ENCODE measurements around the gene TEX2.

DNA sequence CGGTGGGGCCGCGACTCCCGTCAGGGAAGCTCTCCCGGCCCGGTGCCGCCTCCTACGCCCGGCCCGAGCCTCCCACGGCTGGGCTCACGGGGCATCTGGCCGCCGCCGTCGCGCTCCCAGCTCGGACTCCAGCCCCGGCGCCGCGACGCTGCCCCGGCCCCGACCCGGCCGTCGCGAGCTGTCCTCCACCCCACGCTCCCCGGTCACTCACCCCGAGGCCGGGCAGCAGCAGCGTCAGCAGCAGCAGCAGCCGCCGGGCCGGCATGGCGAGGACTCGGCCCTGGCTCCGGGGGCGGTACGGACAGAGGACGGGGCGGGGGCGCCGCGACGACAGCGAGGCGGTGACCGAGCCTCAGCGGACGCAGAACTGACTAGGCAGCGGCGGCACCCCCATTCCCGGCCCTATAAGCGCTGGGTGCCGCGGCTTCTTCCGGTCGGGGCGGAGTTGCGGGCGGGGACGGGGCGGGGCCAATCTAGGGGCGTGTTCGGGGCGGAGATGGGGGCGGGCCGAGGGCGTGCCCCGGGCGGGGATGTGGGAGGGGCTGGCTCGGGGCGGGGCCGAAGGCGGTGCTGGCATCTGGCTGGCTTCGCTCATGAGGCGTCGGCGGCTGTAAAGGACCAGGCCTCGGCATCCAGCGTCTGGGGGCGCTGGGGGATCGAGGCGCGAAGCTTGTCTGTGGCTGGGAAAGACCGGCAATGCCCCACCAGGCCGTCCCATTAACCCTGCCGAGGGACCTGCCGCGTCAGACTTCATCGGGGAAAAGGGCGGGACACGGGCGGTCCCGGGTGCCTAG is 133.1 kb downstream of the TEX2 start, which contains the start of gene ERN1:
- TF ChIP-seq, protein P1, sequence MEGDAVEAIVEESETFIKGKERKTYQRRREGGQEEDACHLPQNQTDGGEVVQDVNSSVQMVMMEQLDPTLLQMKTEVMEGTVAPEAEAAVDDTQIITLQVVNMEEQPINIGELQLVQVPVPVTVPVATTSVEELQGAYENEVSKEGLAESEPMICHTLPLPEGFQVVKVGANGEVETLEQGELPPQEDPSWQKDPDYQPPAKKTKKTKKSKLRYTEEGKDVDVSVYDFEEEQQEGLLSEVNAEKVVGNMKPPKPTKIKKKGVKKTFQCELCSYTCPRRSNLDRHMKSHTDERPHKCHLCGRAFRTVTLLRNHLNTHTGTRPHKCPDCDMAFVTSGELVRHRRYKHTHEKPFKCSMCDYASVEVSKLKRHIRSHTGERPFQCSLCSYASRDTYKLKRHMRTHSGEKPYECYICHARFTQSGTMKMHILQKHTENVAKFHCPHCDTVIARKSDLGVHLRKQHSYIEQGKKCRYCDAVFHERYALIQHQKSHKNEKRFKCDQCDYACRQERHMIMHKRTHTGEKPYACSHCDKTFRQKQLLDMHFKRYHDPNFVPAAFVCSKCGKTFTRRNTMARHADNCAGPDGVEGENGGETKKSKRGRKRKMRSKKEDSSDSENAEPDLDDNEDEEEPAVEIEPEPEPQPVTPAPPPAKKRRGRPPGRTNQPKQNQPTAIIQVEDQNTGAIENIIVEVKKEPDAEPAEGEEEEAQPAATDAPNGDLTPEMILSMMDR (IDR thresholded peaks at IDR 0.05) = no peak
- no peak for TF ChIP-seq POLR2A (IDR thresholded peaks at IDR 0.05)
